WTC11 (cell line): Measurements from ENCODE around the gene IL36B. TPM values are rescaled to one million over a fixed set of nuclear protein-coding genes. Genes with fewer than 3 reads are reported as not detected.

Source experiments
- ATAC-seq: fragments of 200-7000 bp; cut with Tn5 transposase; 2 replicates; pipeline ENCODE4 v1.10.0; 2021; ENCODE audit warnings: mild to moderate bottlenecking, moderate library complexity
- CTCF ChIA-PET: fragments of 300-600 bp; sonication (Branson Sonifier 250); formaldehyde crosslinking; loops from one replicate; lab custom pipeline; 2021; ENCODE audit warnings: antibody characterized with exemption; lab: Charles Lee
- POLR2A ChIA-PET: fragments of 350-600 bp; sonication (Branson Sonifier 250); formaldehyde crosslinking; loops from one replicate; lab custom pipeline; 2021; ENCODE audit warnings: antibody characterized with exemption; lab: Charles Lee
- DNase-seq: peaks from one replicate; pipeline ENCODE4 v3.0.0; 2021; ENCODE audit warnings: low spot score
- H3K27ac Mint-ChIP-seq: 2 replicates; pipeline ENCODE4 v1.8.0; 2021; ENCODE audit warnings: mixed read lengths
- H3K27me3 Mint-ChIP-seq: 2 replicates; pipeline ENCODE4 v1.8.0; 2021; ENCODE audit warnings: low read depth, mild to moderate bottlenecking, moderate library complexity, mixed read lengths
- H3K36me3 Mint-ChIP-seq: 2 replicates; pipeline ENCODE4 v1.8.0; 2021; ENCODE audit warnings: mixed read lengths
- H3K4me1 Mint-ChIP-seq: 2 replicates; pipeline ENCODE4 v1.8.0; 2022; ENCODE audit warnings: mixed read lengths
- H3K4me3 Mint-ChIP-seq: 2 replicates; pipeline ENCODE4 v1.8.0; 2021; ENCODE audit warnings: mild to moderate bottlenecking, moderate library complexity, mixed read lengths
- H3K9me3 Mint-ChIP-seq: 2 replicates; pipeline ENCODE4 v1.8.0; 2021; ENCODE audit warnings: mixed read lengths
- ATF1 ChIP-seq: sonication (generic); formaldehyde crosslinking; IDR thresholded peaks from 2 replicates; pipeline ENCODE4 v1.8.1; 2023; ENCODE audit warnings: mild to moderate bottlenecking, moderate library complexity, missing genetic modification reagents
- ESRRA ChIP-seq: sonication (generic); formaldehyde crosslinking; IDR thresholded peaks from 2 replicates; pipeline ENCODE4 v1.8.1; 2022; ENCODE audit warnings: mild to moderate bottlenecking, missing genetic modification reagents, borderline replicate concordance
- FOXK1 ChIP-seq: sonication (generic); formaldehyde crosslinking; IDR thresholded peaks from 2 replicates; pipeline ENCODE4 v1.8.0; 2022; ENCODE audit warnings: mild to moderate bottlenecking, moderate library complexity, missing genetic modification reagents
- FOXP1 ChIP-seq: sonication (generic); formaldehyde crosslinking; IDR thresholded peaks from 2 replicates; pipeline ENCODE4 v1.8.0; 2022; ENCODE audit warnings: missing genetic modification reagents, mild to moderate bottlenecking, moderate library complexity, borderline replicate concordance
- GABPB1 ChIP-seq: sonication (generic); formaldehyde crosslinking; IDR thresholded peaks from 2 replicates; pipeline ENCODE4 v1.8.1; 2023; ENCODE audit warnings: mild to moderate bottlenecking, missing genetic modification reagents
- GTF2I ChIP-seq: fragments of 250-450 bp; sonication (Bioruptor Pico); conservative IDR thresholded peaks from 2 replicates; pipeline ENCODE4 v1.4.0; 2021; ENCODE audit warnings: mild to moderate bottlenecking
- MYBL2 ChIP-seq: sonication (generic); formaldehyde crosslinking; IDR thresholded peaks from 2 replicates; pipeline ENCODE4 v1.8.1; 2023; ENCODE audit warnings: mild to moderate bottlenecking, moderate library complexity, missing genetic modification reagents
- NFATC4 ChIP-seq: fragments of 250-450 bp; sonication (Bioruptor Pico); IDR thresholded peaks from 2 replicates; pipeline ENCODE4 v1.9.0; 2021; ENCODE audit warnings: mild to moderate bottlenecking
- SOX15 ChIP-seq: fragments of 250-450 bp; sonication (Bioruptor Pico); IDR thresholded peaks from 2 replicates; pipeline ENCODE4 v1.9.0; 2021; ENCODE audit warnings: mild to moderate bottlenecking
- TCF7 ChIP-seq: sonication (generic); formaldehyde crosslinking; IDR thresholded peaks from 2 replicates; pipeline ENCODE4 v1.8.0; 2022; ENCODE audit warnings: mild to moderate bottlenecking, low read depth, missing genetic modification reagents, moderate library complexity
- TP53 ChIP-seq: sonication (generic); formaldehyde crosslinking; IDR thresholded peaks from 2 replicates; pipeline ENCODE4 v1.8.1; 2023; ENCODE audit warnings: mild to moderate bottlenecking, missing genetic modification reagents
- ZNF121 ChIP-seq: sonication (generic); formaldehyde crosslinking; IDR thresholded peaks from 2 replicates; pipeline ENCODE4 v1.8.0; 2023; ENCODE audit warnings: missing genetic modification reagents
- ZNF219 ChIP-seq: sonication (generic); formaldehyde crosslinking; IDR thresholded peaks from 2 replicates; pipeline ENCODE4 v1.8.0; 2023; ENCODE audit warnings: missing genetic modification reagents, mild to moderate bottlenecking, borderline replicate concordance
- ZNF416 ChIP-seq: fragments of 250-450 bp; sonication (Bioruptor Pico); IDR thresholded peaks from 2 replicates; pipeline ENCODE4 v1.9.0; 2021; ENCODE audit warnings: mild to moderate bottlenecking, inconsistent platforms
- total RNA-seq: library from RNA; stranded (reverse); gene quantifications from 3 replicates; pipeline ENCODE4 v1.2.3, GENCODE V29; 2021
- TF ChIP-seq, protein P1 (sequence below): sonication (generic); formaldehyde crosslinking; conservative IDR thresholded peaks from 2 replicates; pipeline ENCODE4 v1.8.1; 2023; ENCODE audit warnings: mild to moderate bottlenecking, low read depth, missing genetic modification reagents, moderate library complexity
- TF ChIP-seq, protein P2 (sequence below): sonication (generic); formaldehyde crosslinking; IDR thresholded peaks from 2 replicates; pipeline ENCODE4 v1.8.1; 2023; ENCODE audit warnings: mild to moderate bottlenecking, missing genetic modification reagents, moderate library complexity
- TF ChIP-seq, protein P3 (sequence below): sonication (generic); formaldehyde crosslinking; IDR thresholded peaks from 2 replicates; pipeline ENCODE4 v1.8.0; 2023; ENCODE audit warnings: missing genetic modification reagents, mild to moderate bottlenecking, borderline replicate concordance
- TF ChIP-seq, protein P4 (sequence below): fragments of 250-450 bp; sonication (Bioruptor Pico); IDR thresholded peaks from 2 replicates; pipeline ENCODE4 v1.9.0; 2021; ENCODE audit warnings: mild to moderate bottlenecking
- TF ChIP-seq, protein P5 (sequence below): sonication (generic); formaldehyde crosslinking; IDR thresholded peaks from 2 replicates; pipeline ENCODE4 v1.8.0; 2022; ENCODE audit warnings: missing genetic modification reagents
- TF ChIP-seq, protein P6 (sequence below): fragments of 250-450 bp; sonication (Bioruptor Pico); IDR thresholded peaks from 2 replicates; pipeline ENCODE4 v1.9.0; 2021; ENCODE audit warnings: moderate library complexity, mild to moderate bottlenecking, inconsistent platforms, borderline replicate concordance

Gene IL36B
- total RNA-seq, 1 experiment from 2014 or later = not detected

DNA sequence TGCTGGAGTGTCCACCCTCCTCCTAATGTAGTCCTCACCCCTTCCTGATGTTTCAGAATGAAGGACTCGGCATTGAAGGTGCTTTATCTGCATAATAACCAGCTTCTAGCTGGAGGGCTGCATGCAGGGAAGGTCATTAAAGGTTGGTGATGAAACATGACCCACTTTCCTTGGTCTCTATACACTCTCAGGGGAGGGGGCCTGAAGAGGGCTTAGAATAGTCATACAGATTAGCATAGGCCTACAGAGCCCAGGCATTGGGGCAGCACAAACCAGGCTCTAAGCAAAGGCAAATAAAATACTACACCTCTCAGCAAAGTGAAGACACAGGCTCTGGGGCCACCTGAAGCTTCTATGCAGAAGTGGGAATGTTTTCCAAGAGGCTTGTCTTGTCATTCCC lies 8.1 kb upstream of the IL36B start:
- no peak for DNase-seq
- ATAC-seq = peak; percentile 39; the same call in 1 of the 2 replicates
- H3K27me3 Mint-ChIP-seq = peaks cover 74% of the 10 kb centered on the region
- H3K4me3 Mint-ChIP-seq = no peak overlapping the region
- TF ChIP-seq GTF2I (CRISPR knock-in tag) (no peak), ATF1 (CRISPR knock-in tag) (no peak), ZNF219 (no peak), GABPB1 (CRISPR knock-in tag) (no peak), FOXP1 (CRISPR knock-in tag) (no peak), TP53 (CRISPR knock-in tag) (no peak), TCF7 (CRISPR knock-in tag) (no peak), NFATC4 (no peak)
- TF ChIP-seq, protein P1, sequence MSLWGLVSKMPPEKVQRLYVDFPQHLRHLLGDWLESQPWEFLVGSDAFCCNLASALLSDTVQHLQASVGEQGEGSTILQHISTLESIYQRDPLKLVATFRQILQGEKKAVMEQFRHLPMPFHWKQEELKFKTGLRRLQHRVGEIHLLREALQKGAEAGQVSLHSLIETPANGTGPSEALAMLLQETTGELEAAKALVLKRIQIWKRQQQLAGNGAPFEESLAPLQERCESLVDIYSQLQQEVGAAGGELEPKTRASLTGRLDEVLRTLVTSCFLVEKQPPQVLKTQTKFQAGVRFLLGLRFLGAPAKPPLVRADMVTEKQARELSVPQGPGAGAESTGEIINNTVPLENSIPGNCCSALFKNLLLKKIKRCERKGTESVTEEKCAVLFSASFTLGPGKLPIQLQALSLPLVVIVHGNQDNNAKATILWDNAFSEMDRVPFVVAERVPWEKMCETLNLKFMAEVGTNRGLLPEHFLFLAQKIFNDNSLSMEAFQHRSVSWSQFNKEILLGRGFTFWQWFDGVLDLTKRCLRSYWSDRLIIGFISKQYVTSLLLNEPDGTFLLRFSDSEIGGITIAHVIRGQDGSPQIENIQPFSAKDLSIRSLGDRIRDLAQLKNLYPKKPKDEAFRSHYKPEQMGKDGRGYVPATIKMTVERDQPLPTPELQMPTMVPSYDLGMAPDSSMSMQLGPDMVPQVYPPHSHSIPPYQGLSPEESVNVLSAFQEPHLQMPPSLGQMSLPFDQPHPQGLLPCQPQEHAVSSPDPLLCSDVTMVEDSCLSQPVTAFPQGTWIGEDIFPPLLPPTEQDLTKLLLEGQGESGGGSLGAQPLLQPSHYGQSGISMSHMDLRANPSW (CRISPR knock-in tag) = no peak
- TF ChIP-seq, protein P2, sequence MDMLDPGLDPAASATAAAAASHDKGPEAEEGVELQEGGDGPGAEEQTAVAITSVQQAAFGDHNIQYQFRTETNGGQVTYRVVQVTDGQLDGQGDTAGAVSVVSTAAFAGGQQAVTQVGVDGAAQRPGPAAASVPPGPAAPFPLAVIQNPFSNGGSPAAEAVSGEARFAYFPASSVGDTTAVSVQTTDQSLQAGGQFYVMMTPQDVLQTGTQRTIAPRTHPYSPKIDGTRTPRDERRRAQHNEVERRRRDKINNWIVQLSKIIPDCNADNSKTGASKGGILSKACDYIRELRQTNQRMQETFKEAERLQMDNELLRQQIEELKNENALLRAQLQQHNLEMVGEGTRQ (CRISPR knock-in tag) = no peak
- TF ChIP-seq, protein P3, sequence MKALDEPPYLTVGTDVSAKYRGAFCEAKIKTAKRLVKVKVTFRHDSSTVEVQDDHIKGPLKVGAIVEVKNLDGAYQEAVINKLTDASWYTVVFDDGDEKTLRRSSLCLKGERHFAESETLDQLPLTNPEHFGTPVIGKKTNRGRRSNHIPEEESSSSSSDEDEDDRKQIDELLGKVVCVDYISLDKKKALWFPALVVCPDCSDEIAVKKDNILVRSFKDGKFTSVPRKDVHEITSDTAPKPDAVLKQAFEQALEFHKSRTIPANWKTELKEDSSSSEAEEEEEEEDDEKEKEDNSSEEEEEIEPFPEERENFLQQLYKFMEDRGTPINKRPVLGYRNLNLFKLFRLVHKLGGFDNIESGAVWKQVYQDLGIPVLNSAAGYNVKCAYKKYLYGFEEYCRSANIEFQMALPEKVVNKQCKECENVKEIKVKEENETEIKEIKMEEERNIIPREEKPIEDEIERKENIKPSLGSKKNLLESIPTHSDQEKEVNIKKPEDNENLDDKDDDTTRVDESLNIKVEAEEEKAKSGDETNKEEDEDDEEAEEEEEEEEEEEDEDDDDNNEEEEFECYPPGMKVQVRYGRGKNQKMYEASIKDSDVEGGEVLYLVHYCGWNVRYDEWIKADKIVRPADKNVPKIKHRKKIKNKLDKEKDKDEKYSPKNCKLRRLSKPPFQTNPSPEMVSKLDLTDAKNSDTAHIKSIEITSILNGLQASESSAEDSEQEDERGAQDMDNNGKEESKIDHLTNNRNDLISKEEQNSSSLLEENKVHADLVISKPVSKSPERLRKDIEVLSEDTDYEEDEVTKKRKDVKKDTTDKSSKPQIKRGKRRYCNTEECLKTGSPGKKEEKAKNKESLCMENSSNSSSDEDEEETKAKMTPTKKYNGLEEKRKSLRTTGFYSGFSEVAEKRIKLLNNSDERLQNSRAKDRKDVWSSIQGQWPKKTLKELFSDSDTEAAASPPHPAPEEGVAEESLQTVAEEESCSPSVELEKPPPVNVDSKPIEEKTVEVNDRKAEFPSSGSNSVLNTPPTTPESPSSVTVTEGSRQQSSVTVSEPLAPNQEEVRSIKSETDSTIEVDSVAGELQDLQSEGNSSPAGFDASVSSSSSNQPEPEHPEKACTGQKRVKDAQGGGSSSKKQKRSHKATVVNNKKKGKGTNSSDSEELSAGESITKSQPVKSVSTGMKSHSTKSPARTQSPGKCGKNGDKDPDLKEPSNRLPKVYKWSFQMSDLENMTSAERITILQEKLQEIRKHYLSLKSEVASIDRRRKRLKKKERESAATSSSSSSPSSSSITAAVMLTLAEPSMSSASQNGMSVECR (CRISPR knock-in tag) = no peak
- TF ChIP-seq, protein P4, sequence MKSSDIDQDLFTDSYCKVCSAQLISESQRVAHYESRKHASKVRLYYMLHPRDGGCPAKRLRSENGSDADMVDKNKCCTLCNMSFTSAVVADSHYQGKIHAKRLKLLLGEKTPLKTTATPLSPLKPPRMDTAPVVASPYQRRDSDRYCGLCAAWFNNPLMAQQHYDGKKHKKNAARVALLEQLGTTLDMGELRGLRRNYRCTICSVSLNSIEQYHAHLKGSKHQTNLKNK (CRISPR knock-in tag) = no peak
- TF ChIP-seq, all 79 proteins: peak for 0
- POLR2A ChIA-PET = no interaction called here
- Mint-ChIP-seq H3K4me1 (no peaks in the 10 kb centered on the region), H3K27ac (no peak overlapping the region), H3K9me3 (peaks cover 27% of the 10 kb centered on the region), H3K36me3 (peaks cover 4% of the 10 kb centered on the region; the same call in 1 of the 2 replicates)
- CTCF ChIA-PET = no interaction called here

DNA sequence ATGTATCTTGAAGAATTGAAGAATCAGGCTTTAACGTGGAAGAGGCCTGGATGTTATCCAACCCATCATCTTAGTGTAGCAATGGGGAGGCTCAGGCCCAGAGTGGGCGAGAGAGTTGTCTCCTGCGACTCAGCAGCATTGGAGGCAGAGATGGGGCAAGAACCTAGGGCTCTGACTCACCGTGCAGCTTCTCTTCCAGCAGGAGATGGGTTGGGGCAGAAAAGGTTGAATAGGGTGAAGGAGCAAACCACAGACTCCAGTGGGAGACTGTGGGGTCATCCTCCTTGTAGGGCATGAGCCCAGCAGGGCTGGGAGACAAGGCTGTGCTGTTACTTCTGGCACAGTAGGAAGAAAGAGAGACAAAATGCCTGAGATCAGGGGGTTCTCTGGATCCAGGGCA lies 7.7 kb upstream of the IL36B start:
- DNase-seq (no peak), ATAC-seq (no peak)
- Mint-ChIP-seq H3K27ac (no peak overlapping the region), H3K4me3 (no peak overlapping the region), H3K27me3 (peaks cover 76% of the 10 kb centered on the region), H3K4me1 (no peaks in the 10 kb centered on the region), H3K36me3 (peaks cover 8% of the 10 kb centered on the region), H3K9me3 (peaks cover 29% of the 10 kb centered on the region)
- ChIA-PET POLR2A (no interaction called here), CTCF (interaction anchor here (1.9 kb wide), 1 partner anchor 78 kb away, joined by 4 read pairs; no protein-coding TSS in a partner anchor)
- TF ChIP-seq, protein P1 (CRISPR knock-in tag) = no peak
- no peak for TF ChIP-seq ZNF121 (CRISPR knock-in tag)
- TF ChIP-seq, protein P5, sequence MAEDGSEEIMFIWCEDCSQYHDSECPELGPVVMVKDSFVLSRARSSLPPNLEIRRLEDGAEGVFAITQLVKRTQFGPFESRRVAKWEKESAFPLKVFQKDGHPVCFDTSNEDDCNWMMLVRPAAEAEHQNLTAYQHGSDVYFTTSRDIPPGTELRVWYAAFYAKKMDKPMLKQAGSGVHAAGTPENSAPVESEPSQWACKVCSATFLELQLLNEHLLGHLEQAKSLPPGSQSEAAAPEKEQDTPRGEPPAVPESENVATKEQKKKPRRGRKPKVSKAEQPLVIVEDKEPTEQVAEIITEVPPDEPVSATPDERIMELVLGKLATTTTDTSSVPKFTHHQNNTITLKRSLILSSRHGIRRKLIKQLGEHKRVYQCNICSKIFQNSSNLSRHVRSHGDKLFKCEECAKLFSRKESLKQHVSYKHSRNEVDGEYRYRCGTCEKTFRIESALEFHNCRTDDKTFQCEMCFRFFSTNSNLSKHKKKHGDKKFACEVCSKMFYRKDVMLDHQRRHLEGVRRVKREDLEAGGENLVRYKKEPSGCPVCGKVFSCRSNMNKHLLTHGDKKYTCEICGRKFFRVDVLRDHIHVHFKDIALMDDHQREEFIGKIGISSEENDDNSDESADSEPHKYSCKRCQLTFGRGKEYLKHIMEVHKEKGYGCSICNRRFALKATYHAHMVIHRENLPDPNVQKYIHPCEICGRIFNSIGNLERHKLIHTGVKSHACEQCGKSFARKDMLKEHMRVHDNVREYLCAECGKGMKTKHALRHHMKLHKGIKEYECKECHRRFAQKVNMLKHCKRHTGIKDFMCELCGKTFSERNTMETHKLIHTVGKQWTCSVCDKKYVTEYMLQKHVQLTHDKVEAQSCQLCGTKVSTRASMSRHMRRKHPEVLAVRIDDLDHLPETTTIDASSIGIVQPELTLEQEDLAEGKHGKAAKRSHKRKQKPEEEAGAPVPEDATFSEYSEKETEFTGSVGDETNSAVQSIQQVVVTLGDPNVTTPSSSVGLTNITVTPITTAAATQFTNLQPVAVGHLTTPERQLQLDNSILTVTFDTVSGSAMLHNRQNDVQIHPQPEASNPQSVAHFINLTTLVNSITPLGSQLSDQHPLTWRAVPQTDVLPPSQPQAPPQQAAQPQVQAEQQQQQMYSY (CRISPR knock-in tag) = no peak
- TF ChIP-seq, protein P6, sequence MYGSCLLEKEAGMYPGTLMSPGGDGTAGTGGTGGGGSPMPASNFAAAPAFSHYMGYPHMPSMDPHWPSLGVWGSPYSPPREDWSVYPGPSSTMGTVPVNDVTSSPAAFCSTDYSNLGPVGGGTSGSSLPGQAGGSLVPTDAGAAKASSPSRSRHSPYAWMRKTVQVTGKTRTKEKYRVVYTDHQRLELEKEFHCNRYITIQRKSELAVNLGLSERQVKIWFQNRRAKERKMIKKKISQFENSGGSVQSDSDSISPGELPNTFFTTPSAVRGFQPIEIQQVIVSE = no peak
- TF ChIP-seq SOX15 (CRISPR knock-in tag) = no peak
- no peak for TF ChIP-seq ZNF416 (CRISPR knock-in tag)
- no peak for TF ChIP-seq ESRRA
- no peak for TF ChIP-seq FOXK1 (CRISPR knock-in tag)
- no peak for TF ChIP-seq MYBL2 (CRISPR knock-in tag)
